SJSA1 (cell line): ENCODE measurements around the gene ADAMTS2. TPM values are rescaled to one million over a fixed set of nuclear protein-coding genes. Genes with fewer than 3 reads are reported as not detected.

Experiments used
- DNase-seq, 2 experiments: peaks; one replicate each; pipeline ENCODE4 v3.0.0-alpha.2; 2015 to 2020; ENCODE audit warnings: low spot score in 2 of 2, low read depth in 1 of 2
- H3K27ac ChIP-seq: fragments of 250-450 bp; sonication (Bioruptor Pico); 2 replicates; pipeline ENCODE4 v1.5.1; 2020; ENCODE audit warnings: mild to moderate bottlenecking, moderate library complexity
- H3K27me3 ChIP-seq: fragments of 250-450 bp; sonication (Bioruptor Pico); replicated peaks from 2 replicates; pipeline ENCODE4 v1.5.1; 2020; ENCODE audit warnings: mild to moderate bottlenecking, moderate library complexity
- H3K36me3 ChIP-seq: fragments of 250-450 bp; sonication (Bioruptor Pico); 2 replicates; pipeline ENCODE4 v1.5.1; 2020; ENCODE audit warnings: mild to moderate bottlenecking
- H3K4me1 ChIP-seq: fragments of 250-450 bp; sonication (Bioruptor Pico); replicated peaks from 2 replicates; pipeline ENCODE4 v1.6.1; 2021; ENCODE audit warnings: mild to moderate bottlenecking
- H3K4me3 ChIP-seq: fragments of 250-450 bp; sonication (Bioruptor Pico); 2 replicates; pipeline ENCODE4 v1.5.1; 2020; ENCODE audit warnings: mild to moderate bottlenecking
- H3K9me3 ChIP-seq: fragments of 250-450 bp; sonication (Bioruptor Pico); replicated peaks from 2 replicates; pipeline ENCODE4 v1.5.1; 2020; ENCODE audit warnings: mild to moderate bottlenecking
- total RNA-seq: library from RNA; depleted of rRNA; stranded (reverse); fragments of >200 nt; shearing (Covaris generic); gene quantifications from 2 replicates; pipeline ENCODE4 v1.2.3, GENCODE V29; 2014

Gene ADAMTS2
- total RNA-seq, 1 experiment from 2014 or later: 4.9 TPM

DNA sequence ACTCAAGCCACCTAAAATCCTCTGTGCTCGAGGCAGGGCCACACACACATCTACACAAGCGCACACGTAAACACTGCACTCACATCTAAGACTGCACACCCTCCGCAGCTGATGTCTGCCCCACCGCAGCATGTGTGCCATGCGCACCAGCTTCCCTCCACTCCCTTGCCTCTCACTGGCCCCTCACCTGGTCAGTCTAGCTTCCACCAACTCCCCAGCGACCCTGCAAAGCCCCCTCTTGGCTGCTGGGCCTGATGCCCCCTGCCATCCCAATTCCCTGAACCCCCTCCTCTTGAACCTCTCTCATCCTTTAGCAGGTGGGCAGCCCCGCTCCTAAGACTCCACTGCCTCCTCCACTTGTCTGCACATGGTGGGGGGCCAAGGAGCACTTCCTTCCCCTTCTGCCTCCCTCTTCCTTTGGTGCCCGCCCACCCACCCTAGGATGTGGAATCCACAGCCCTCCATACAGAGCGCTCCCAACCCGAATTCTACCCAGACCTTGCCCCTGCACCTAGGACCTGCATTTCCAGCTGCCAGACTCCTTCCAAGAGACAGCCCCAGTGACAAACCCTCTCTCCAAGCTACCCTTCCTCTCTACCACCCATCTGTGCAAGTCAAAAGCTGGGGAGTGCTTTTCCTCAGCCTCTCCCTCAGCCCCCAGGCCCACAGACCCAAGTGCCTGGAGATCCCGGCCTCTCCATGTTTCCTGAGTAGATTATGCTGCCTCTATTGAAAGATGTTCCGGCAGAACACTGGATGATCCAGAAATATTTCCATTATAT is 23.9 kb downstream of the ADAMTS2 start:
- H3K27ac ChIP-seq: no peak overlapping the region
- H3K9me3 ChIP-seq: peaks cover 48% of the 10 kb centered on the region
- no peaks in the 10 kb centered on the region for H3K4me1 ChIP-seq
- H3K36me3 ChIP-seq: no peaks in the 10 kb centered on the region
- DNase-seq: no peak
- no peaks in the 10 kb centered on the region for H3K27me3 ChIP-seq
- H3K4me3 ChIP-seq: no peak overlapping the region

DNA sequence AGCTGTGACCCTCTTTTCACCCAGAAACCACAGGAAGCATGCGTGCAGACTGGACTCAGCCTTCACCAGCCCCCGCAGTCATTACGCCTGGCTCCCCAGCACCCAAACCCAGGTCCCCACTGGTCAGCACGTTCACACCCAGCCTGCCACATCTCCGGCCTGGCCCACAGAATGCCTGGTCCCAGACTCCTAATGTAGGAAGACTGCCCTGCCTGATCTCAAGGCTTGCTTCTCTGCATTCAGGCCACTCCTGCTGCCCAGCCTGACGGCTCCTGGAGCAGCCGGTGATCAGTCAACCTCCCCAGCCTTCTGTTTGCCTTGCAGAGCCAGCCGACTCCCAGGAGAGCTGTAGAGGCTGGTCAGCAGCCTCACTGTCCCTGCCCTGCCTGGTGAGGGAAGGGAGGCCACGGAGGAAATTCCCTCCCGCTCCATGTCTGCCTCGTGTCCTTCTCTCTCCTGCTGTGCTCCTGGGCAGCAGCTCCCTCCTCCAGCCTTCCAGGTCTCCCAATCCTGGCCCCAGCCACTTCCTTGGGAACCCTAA is 25.4 kb downstream of the ADAMTS2 start:
- Histone ChIP-seq H3K36me3 (no peaks in the 10 kb centered on the region), H3K27me3 (no peaks in the 10 kb centered on the region), H3K27ac (no peak overlapping the region), H3K9me3 (peaks cover 48% of the 10 kb centered on the region), H3K4me3 (no peak overlapping the region), H3K4me1 (no peaks in the 10 kb centered on the region)
- no peak for DNase-seq

DNA sequence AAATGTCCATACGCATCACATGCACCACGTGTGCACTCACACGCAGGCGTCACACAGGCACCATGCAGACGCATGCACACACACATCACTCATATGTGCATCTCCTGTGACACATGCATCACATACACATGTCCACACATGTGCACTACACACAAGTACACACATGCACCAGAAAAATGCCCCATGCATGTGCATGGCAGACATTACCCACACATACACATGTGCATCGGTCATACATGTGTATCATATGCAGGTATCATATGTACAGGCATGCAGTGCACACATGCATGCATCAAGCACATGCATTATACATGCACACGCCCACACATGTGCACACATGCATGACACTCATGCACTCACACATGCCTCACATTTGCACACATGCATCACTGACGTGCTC is 26.1 kb downstream of the ADAMTS2 start:
- Histone ChIP-seq H3K4me1 (no peaks in the 10 kb centered on the region), H3K27ac (no peak overlapping the region), H3K36me3 (no peaks in the 10 kb centered on the region), H3K9me3 (peaks cover 48% of the 10 kb centered on the region), H3K4me3 (no peak overlapping the region), H3K27me3 (no peaks in the 10 kb centered on the region)
- DNase-seq: no peak

DNA sequence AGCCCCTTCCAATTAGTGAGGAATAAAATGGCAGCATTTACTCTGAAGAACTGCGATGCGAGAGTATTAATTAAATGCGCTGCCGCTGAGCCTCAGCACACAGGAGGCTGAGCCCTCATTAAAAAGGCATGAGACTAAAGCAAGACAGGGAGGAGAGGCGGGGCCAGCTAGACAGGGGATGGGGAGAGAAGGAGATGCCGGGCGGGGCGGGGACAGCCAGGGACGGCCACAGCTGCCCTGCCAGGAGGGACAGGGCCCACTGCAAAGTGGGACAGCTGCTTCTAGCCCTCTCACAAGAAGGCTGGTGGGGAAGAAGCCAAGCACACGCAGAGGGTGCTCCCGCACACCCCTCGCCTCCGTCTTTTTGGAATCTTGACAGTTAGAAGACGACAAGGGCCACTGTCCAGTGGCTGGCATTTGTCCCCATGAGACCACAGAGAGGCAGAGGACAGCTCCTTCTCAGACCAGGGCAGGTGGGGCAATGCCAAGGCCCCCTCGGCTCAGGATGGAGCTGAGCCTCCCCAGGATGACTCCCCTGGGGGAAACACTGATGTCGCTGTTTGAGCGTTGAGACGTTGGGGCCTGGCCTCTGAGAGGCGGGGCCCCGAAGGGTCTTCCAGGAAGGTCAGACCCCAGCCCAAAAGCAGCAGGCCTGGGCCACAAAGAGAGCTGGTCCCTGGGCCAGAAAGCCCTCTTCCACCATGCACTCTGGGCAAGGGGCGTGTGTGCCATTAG is 26.9 kb downstream of the ADAMTS2 start:
- no peaks in the 10 kb centered on the region for H3K27me3 ChIP-seq
- no peak overlapping the region for H3K27ac ChIP-seq
- H3K9me3 ChIP-seq: peaks cover 48% of the 10 kb centered on the region
- no peaks in the 10 kb centered on the region for H3K36me3 ChIP-seq
- no peak for DNase-seq
- H3K4me1 ChIP-seq: no peaks in the 10 kb centered on the region
- H3K4me3 ChIP-seq: no peak overlapping the region

DNA sequence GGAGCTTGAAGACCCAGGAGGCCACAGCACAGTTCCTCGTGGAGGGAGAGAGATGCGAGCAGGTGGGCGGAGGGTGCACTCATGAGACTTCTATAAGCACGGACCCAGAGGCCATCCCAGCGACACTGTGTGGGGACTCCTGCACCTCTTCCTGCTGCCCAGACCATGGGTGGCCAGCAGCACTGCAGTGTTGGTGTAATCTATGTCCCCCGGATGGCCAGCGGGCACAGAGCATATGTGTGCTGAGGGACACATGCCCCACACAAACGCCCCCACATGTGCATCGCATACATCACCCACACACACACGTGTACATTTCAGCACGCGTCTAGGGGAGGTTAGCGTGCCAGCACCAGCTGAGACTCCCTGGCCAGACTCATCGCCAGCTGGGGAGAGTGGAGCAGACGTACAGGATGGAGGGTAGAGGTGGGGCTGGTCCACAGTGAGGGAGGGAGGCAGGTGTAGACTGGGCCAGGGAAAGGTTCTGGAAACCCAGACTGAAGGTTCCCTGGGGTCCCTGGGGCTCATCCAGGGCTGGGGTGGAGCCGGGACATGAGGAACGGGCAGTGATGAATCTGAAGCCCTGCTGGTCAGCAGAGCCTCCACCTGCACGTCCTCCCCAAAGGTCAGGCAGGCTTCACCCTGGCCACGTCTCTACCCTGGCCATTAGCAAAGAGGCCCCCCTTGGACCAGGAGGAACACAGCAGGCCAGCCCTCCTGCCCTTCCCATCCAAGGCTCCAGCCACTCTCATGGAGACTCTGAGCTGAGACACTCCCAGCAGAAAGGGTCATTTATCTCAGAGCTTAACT is 27.6 kb downstream of the ADAMTS2 start:
- no peak overlapping the region for H3K27ac ChIP-seq
- no peaks in the 10 kb centered on the region for H3K4me1 ChIP-seq
- no peak overlapping the region for H3K4me3 ChIP-seq
- no peak for DNase-seq
- peaks cover 47% of the 10 kb centered on the region for H3K9me3 ChIP-seq
- no peaks in the 10 kb centered on the region for H3K36me3 ChIP-seq
- H3K27me3 ChIP-seq: no peaks in the 10 kb centered on the region

DNA sequence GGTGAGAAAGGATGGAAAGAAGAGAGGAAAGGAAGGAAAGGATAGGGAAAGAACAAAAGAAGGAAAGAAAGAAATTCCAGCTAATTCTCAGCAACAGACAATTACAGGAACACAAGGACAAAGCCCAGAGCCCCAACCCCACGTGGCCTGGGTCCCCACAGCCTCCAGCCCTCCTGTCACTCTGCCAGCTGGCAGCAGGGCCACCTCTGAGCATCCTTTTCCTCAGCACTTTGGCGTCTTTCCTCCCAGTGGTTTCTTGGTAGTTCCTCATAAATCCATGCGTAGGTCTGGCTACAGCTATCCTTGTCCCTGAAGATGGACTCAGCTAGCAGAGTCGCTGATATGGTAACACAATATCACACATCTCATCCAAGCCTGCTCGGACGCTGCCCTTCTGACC is 28.3 kb downstream of the ADAMTS2 start:
- H3K36me3 ChIP-seq: no peaks in the 10 kb centered on the region
- peaks cover 52% of the 10 kb centered on the region for H3K9me3 ChIP-seq
- H3K4me3 ChIP-seq: no peak overlapping the region
- H3K27ac ChIP-seq: no peak overlapping the region
- H3K27me3 ChIP-seq: no peaks in the 10 kb centered on the region
- no peaks in the 10 kb centered on the region for H3K4me1 ChIP-seq
- DNase-seq: no peak

DNA sequence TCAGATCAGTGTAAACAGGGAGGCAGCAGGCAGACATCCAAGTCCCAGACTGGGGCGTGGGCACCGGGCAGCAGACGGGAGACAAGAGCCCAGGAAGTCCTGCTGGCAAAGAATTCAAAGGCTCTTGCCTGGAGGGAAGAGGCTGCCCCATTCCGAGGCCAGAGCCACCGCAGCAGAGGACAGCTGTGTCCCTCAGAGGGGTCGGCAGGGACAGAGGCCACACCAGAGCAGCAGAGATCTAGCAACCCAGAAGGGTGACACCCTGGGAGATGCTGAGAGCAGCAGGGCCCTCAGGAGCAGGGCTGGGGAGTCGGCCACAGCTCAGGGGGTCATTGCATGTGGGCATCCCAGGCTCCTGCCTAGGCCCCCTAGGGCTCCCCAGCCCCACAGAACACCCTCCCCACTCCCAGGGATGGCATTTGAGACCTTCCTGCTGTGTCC is 29.1 kb downstream of the ADAMTS2 start:
- Histone ChIP-seq H3K36me3 (no peaks in the 10 kb centered on the region), H3K4me3 (no peak overlapping the region), H3K9me3 (peaks cover 55% of the 10 kb centered on the region), H3K4me1 (no peaks in the 10 kb centered on the region), H3K27ac (no peak overlapping the region), H3K27me3 (no peaks in the 10 kb centered on the region)
- no peak for DNase-seq

DNA sequence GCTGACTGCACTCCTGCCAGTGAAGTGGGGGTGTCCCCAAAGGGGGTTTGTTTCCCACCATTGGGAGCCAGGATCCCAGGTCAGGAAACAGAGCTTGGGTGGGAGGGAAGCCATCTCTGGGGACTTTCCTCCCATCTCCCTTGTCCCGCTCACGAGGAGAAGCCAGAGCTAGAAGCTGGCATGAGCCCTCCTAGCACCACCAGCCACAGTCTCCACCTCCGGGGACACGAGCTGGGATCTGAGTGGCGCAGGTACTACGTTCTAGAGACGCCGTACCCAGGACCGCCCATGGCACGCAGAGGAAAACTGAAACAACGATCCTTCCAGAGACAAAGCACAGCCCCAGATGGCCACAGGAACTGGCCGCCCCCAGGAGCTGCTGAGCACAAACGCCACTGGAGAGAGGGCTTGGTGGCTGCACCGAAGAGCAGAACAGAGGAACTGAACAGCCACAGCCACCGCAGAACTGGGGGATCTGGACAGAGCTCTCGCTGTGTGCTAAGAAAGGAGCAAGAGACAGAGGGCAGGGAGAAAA is 29.8 kb downstream of the ADAMTS2 start:
- Histone ChIP-seq H3K4me3 (no peak overlapping the region), H3K27me3 (no peaks in the 10 kb centered on the region), H3K36me3 (no peaks in the 10 kb centered on the region), H3K27ac (no peak overlapping the region), H3K4me1 (no peaks in the 10 kb centered on the region), H3K9me3 (peaks cover 56% of the 10 kb centered on the region)
- no peak for DNase-seq

DNA sequence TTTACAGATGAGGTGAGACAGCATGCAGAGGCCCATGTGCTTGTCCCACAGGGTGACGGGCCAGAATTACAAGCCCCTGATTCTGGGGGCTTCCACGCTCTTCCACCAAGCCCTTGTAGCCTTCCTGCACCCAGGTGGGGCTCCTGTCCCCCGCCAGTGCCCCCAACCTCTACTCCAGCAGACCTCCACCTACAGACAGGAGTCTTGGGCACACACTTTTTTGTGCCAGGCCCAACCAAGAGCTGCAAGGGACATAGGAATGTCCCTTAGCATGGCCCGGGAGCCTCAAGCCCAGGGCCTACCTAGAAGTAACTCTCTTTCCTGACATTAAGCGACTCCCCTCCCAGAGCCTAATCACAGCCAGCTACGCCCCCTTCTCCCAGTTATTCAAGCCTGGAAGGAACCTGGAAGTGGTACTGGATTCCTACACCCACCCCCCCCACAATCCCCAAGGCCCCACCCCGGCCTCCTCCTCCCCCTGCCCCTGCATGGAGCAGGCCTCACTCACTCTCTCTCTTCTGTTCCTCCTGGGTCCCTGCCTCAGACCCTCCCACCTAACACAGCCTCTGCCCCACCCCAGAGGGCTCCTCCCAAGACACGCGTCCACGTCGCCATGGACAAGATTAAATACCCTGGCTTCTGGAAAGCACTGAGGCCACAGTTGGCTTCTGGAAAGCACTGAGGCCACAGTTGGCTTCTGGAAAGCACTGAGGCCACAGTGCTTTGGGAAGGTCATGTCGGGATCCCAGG is 30.5 kb downstream of the ADAMTS2 start:
- no peaks in the 10 kb centered on the region for H3K4me1 ChIP-seq
- H3K27me3 ChIP-seq: no peaks in the 10 kb centered on the region
- H3K9me3 ChIP-seq: peaks cover 62% of the 10 kb centered on the region
- H3K4me3 ChIP-seq: no peak overlapping the region
- DNase-seq: no peak
- H3K27ac ChIP-seq: no peak overlapping the region
- H3K36me3 ChIP-seq: no peaks in the 10 kb centered on the region

DNA sequence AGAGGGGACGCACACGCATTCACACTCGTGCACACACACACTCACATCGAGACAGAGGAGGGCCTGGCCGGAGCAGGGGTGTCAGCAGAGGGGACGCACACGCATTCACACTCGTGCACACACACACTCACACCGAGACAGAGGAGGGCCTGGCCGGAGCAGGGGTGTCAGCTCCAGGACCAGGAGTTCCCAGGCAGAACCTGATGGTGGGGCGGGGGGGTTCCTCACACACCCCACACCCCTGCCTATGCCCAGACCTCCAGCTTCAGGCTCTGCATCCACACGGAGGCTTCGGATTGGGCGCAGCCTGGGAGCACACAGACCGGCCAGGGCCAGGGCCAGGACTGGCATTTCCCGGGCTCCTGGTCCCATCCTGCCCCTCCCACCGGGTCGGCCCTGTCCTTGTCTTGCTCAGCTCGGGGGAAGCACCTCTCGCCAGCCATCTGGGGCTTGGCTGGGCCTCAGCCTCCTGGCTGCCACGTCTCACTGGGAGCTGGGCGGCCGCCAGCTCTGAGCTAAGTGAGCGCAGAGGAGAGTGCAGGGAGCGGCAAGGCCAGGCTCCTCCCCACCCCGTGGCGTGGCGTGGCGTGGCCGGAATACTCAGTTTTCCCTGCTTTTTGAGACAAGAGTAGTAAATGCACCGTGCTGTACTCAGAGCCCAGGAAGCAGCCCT is 31.3 kb downstream of the ADAMTS2 start:
- Histone ChIP-seq H3K4me3 (no peak overlapping the region), H3K27ac (no peak overlapping the region), H3K9me3 (peaks cover 63% of the 10 kb centered on the region), H3K36me3 (no peaks in the 10 kb centered on the region), H3K4me1 (no peaks in the 10 kb centered on the region), H3K27me3 (no peaks in the 10 kb centered on the region)
- no peak for DNase-seq

DNA sequence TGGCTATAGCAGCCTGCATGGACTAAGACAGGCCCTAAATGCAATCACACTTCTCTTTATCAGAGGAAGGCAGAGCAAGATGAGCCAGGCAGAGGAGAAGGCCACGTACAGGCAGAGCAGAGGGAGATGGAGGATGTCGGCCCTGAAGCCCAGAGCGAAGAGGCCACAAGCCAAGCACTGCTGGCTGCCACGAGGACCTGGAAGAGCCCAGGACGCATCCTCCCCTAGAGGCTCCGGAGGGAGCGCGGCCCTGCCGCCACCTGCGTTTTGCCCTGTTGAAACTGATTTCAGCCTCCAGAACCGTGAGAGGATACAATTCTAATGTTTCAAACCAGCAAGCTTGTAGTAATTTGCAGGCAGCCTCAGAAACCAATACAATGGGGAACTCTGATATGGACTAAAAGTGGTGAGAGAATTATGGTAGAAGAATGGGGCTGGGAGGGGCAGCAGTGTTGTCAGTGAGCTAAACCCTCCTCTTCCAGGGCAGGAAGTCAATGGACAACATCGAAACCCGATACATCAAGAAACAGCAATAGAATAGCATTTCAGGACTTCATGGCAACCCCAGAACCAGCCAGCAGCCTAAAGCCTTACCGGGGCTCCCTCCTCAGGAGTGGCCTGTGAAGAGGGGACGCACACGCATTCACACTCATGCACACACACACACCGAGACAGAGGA is 32.6 kb downstream of the ADAMTS2 start:
- Histone ChIP-seq H3K4me1 (no peaks in the 10 kb centered on the region), H3K4me3 (no peak overlapping the region), H3K27ac (no peak overlapping the region), H3K27me3 (no peaks in the 10 kb centered on the region), H3K9me3 (peaks cover 64% of the 10 kb centered on the region), H3K36me3 (no peaks in the 10 kb centered on the region)
- no peak for DNase-seq

DNA sequence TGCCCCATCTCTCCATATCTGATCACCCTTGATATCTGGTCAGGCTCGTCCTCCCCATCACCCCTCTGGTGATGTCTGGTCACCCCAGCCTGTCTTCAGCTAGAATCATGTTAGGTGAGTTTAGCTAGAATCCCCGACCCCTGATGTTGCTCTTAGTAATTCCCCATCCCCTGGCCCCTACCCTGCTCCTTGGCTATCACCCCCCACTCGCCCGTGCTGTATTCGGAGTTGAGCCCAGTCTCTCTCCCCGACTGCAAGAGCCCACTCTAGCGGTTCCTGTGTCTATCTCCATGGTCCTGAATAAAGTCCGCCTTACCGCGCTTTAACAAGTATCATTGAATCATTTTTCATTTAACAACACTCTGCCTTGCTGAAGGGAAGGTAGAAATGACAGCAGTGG is 33.7 kb downstream of the ADAMTS2 start:
- Histone ChIP-seq H3K36me3 (no peaks in the 10 kb centered on the region), H3K27me3 (no peaks in the 10 kb centered on the region), H3K4me3 (no peak overlapping the region), H3K9me3 (peaks cover 58% of the 10 kb centered on the region), H3K27ac (no peak overlapping the region), H3K4me1 (no peaks in the 10 kb centered on the region)
- DNase-seq: no peak
